Esophagus squamous epithelium (tissue), 5 donors: ENCODE data around the gene OR2M2. TPM values are rescaled to one million over a fixed set of nuclear protein-coding genes. Genes with fewer than 3 reads are reported as not detected.

Experiments
- DNase-seq: peaks from one replicate; lab custom pipeline; 2025; lab: John Stamatoyannopoulos, UW
- H3K27ac ChIP-seq, 4 donors: fragments of 200-600 bp; sonication (generic); one replicate each; pipeline ENCODE4 v1.5.1; 2016 to 2019; ENCODE audit warnings: mild to moderate bottlenecking in 1 of 4
- H3K27me3 ChIP-seq, 4 donors: fragments of 200-600 bp; sonication (generic); 1 replicate in 3 of 4; 2 replicates in 1 of 4; pipeline versions ENCODE4 v1.5.1 to v1.6.0; 2017 to 2021; ENCODE audit warnings: antibody characterized with exemption in 1 of 4
- H3K36me3 ChIP-seq, 3 donors: fragments of 200-600 bp; sonication (generic); one replicate each; pipeline ENCODE4 v1.5.1; 2016 to 2019
- H3K4me1 ChIP-seq, 3 donors: fragments of 200-600 bp; sonication (generic); one replicate each; pipeline ENCODE4 v1.5.1; 2017 to 2019
- H3K4me3 ChIP-seq, 4 donors: fragments of 200-600 bp; sonication (generic); 1 replicate in 3 of 4; 2 replicates in 1 of 4; pipeline ENCODE4 v1.5.1; 2016 to 2019; ENCODE audit warnings: mild to moderate bottlenecking in 2 of 4, moderate library complexity in 1 of 4
- H3K9me3 ChIP-seq, 3 donors: fragments of 200-600 bp; sonication (generic); one replicate each; pipeline ENCODE4 v1.5.1; 2016 to 2019
- CTCF ChIP-seq, 6 experiments: fragments of 450-650 bp in 4 of 6; fragments of 200-600 bp in 2 of 6; sonication (generic) in 2 of 6; IDR thresholded peaks; one replicate each; pipeline ENCODE4 v1.5.1; 2016 to 2019; ENCODE audit warnings: antibody characterized with exemption in 6 of 6, mild to moderate bottlenecking in 4 of 6, moderate library complexity in 4 of 6
- POLR2A ChIP-seq, 4 donors: fragments of 450-650 bp; IDR thresholded peaks; one replicate each; pipeline ENCODE4 v1.6.1; 2017; ENCODE audit warnings: antibody characterized with exemption in 4 of 4, mild to moderate bottlenecking in 4 of 4, moderate library complexity in 3 of 4
- WGBS, 2 donors: methylation state at CpG; one replicate each; pipeline ENCODE4 v1.1.5; 2018; 5-methylcytosine and 5-hydroxymethylcytosine counted together
- intact Hi-C: fragments of 100-400 bp; cut with DNase I; formaldehyde crosslinking; loops from one replicate; pipeline ENCODE4 v1.15.0; 2022
- total RNA-seq, 4 donors: library from RNA; depleted of rRNA; stranded (reverse); fragments of >200 nt; gene quantifications; one replicate each; pipeline ENCODE4 v1.1.0, GENCODE V29; 2016
- donor health status: DM: yes; HTN: yes; CAD: no.

Gene OR2M2
- not detected for total RNA-seq

GRCh38 chr1:248174521-248174920 is at the start of gene OR2M2:
Gene OR2M2 (plus strand): TSS chr1:248174821. CDS start chr1:248179986, 5,165 bp downstream.
- no peaks in the 10 kb centered on the region for H3K4me1 ChIP-seq
- TF ChIP-seq POLR2A (IDR thresholded peaks at IDR 0.05) (no peak), CTCF (IDR thresholded peaks at IDR 0.05) (no peak)
- no peaks in the 10 kb centered on the region for H3K27me3 ChIP-seq
- H3K9me3 ChIP-seq, result no peaks in the 10 kb centered on the region
- no peak within 1 kb of the TSS for H3K4me3 ChIP-seq
- intact Hi-C loops, result no loop called here
- H3K27ac ChIP-seq, result no peak within 1 kb of the TSS
- DNase-seq, result no peak
- no peaks in the 10 kb centered on the region for H3K36me3 ChIP-seq

- Histone ChIP-seq H3K4me3 (no peak overlapping the region), H3K4me1 (no peaks in the 10 kb centered on the region), H3K27ac (no peak overlapping the region), H3K36me3 (no peaks in the 10 kb centered on the region), H3K27me3 (no peaks in the 10 kb centered on the region), H3K9me3 (peaks cover 0 to 24% (median 10%) of the 10 kb centered on the region in 3 donors)
- intact Hi-C loops, result no loop called here
- TF ChIP-seq POLR2A (IDR thresholded peaks at IDR 0.05) (no peak), CTCF (IDR thresholded peaks at IDR 0.05) (no peak)
- no peak for DNase-seq
- 78 to 100% methylated on average over 1 to 5 of the region's 5 CpGs for WGBS, 2 donors
These were observed 47.0 kb upstream of the OR2M2 start for GRCh38 chr1:248127653-248128052.

- no peaks in the 10 kb centered on the region for H3K9me3 ChIP-seq
- H3K36me3 ChIP-seq, result no peaks in the 10 kb centered on the region
- DNase-seq, result no peak
- intact Hi-C loops, result no loop called here
- no peaks in the 10 kb centered on the region for H3K4me1 ChIP-seq
- no peaks in the 10 kb centered on the region for H3K27me3 ChIP-seq
- no peak overlapping the region for H3K27ac ChIP-seq
- WGBS, 2 donors, result 73 to 89% methylated on average over 4 to 8 of the region's 21 CpGs
- H3K4me3 ChIP-seq, result no peak overlapping the region
- TF ChIP-seq CTCF (IDR thresholded peaks at IDR 0.05) (no peak), POLR2A (IDR thresholded peaks at IDR 0.05) (no peak)
These were observed 37.8 kb upstream of the OR2M2 start for GRCh38 chr1:248136811-248137210.

- no peaks in the 10 kb centered on the region for H3K27me3 ChIP-seq
- intact Hi-C loops, result no loop called here
- TF ChIP-seq POLR2A (IDR thresholded peaks at IDR 0.05) (no peak), CTCF (IDR thresholded peaks at IDR 0.05) (no peak)
- H3K4me1 ChIP-seq, result no peaks in the 10 kb centered on the region
- no peak overlapping the region for H3K27ac ChIP-seq
- 70 to 71% methylated on average over 1 of the region's 1 CpG for WGBS, 2 donors
- H3K4me3 ChIP-seq, result no peak overlapping the region
- no peaks in the 10 kb centered on the region for H3K36me3 ChIP-seq
- H3K9me3 ChIP-seq, result no peaks in the 10 kb centered on the region
- DNase-seq, result no peak
These were observed 33.8 kb upstream of the OR2M2 start for GRCh38 chr1:248140846-248141245.

- DNase-seq, result no peak
- WGBS, 2 donors, result 22 to 29% methylated on average over 1 of the region's 1 CpG
- Histone ChIP-seq H3K27me3 (no peaks in the 10 kb centered on the region), H3K4me3 (no peak overlapping the region), H3K36me3 (no peaks in the 10 kb centered on the region), H3K27ac (no peak overlapping the region), H3K4me1 (no peaks in the 10 kb centered on the region), H3K9me3 (no peaks in the 10 kb centered on the region)
- TF ChIP-seq CTCF (IDR thresholded peaks at IDR 0.05), result no peak
- no peak for TF ChIP-seq POLR2A (IDR thresholded peaks at IDR 0.05)
- intact Hi-C loops, result no loop called here
These were observed 31.3 kb upstream of the OR2M2 start for GRCh38 chr1:248143311-248143710.
